MCF 10A (cell line): ENCODE measurements around the gene KATNA1. TPM values are rescaled to one million over a fixed set of nuclear protein-coding genes. Genes with fewer than 3 reads are reported as not detected.

Source experiments
- BruUV-seq: library from RNA; stranded (reverse); fragments of 400-500 nt; replicated peaks from 2 replicates; lab custom pipeline; 2021; lab: Mats Ljungman, UMichigan
- CTCF ChIA-PET: fragments of 300-600 bp; sonication (Branson Sonifier 250); formaldehyde crosslinking; extraction: SDS; loops from one replicate; lab custom pipeline; 2021; ENCODE audit warnings: antibody characterized with exemption, inconsistent platforms; lab: Yijun Ruan, JAX
- POLR2A ChIA-PET: fragments of 300-600, 350-650 bp; sonication (Branson Sonifier 250); formaldehyde crosslinking; extraction: SDS; loops from one replicate; lab custom pipeline; 2020; ENCODE audit warnings: antibody characterized with exemption, inconsistent platforms; lab: Yijun Ruan, JAX
- DNase-seq: peaks from one replicate; pipeline ENCODE4 v3.0.0-alpha.2; 2018; ENCODE audit not compliant: unreplicated experiment
- H3K27ac Mint-ChIP-seq: one replicate; pipeline ENCODE4 v1.8.0; 2022; ENCODE audit warnings: mild to moderate bottlenecking, low read depth, mixed read lengths; ENCODE audit not compliant: unreplicated experiment
- H3K27me3 Mint-ChIP-seq: one replicate; pipeline ENCODE4 v1.8.0; 2022; ENCODE audit warnings: mixed read lengths; ENCODE audit not compliant: insufficient read depth, unreplicated experiment
- H3K36me3 Mint-ChIP-seq: one replicate; pipeline ENCODE4 v1.8.0; 2022; ENCODE audit warnings: mild to moderate bottlenecking, moderate library complexity, mixed read lengths; ENCODE audit not compliant: insufficient read depth, unreplicated experiment
- H3K4me1 Mint-ChIP-seq: one replicate; pipeline ENCODE4 v1.8.0; 2022; ENCODE audit warnings: mixed read lengths; ENCODE audit not compliant: insufficient read depth, unreplicated experiment
- H3K4me3 Mint-ChIP-seq: one replicate; pipeline ENCODE4 v1.8.0; 2022; ENCODE audit warnings: mild to moderate bottlenecking, moderate library complexity, mixed read lengths; ENCODE audit not compliant: unreplicated experiment
- H3K9me3 Mint-ChIP-seq: one replicate; pipeline ENCODE4 v1.8.0; 2022; ENCODE audit warnings: mixed read lengths; ENCODE audit not compliant: unreplicated experiment
- CTCF ChIP-seq: fragments of 200-600 bp; IDR thresholded peaks from one replicate; pipeline ENCODE4 v1.8.0; 2022; ENCODE audit warnings: antibody characterized with exemption, mild to moderate bottlenecking; ENCODE audit not compliant: unreplicated experiment
- intact Hi-C: fragments of 100-400 bp; cut with micrococcal nuclease; formaldehyde crosslinking; loops from 2 replicates; pipeline ENCODE4 v1.14.1; 2022
- total RNA-seq: library from RNA; stranded (reverse); gene quantifications from 2 replicates; pipeline ENCODE4 v1.2.3, GENCODE V29; 2022

Gene KATNA1
- total RNA-seq, 1 experiment from 2014 or later = 25.8 TPM

- H3K4me1 Mint-ChIP-seq = no peaks in the 10 kb centered on the region
- CTCF ChIA-PET = interaction anchor here (0.6 kb wide), 1 partner anchor 947 kb away, joined by 3 read pairs; no protein-coding TSS in a partner anchor
- intact Hi-C loops = no loop called here
- POLR2A ChIA-PET = interaction anchor here (0.6 to 1.2 kb wide), 3 partner anchors 13 to 224 kb away, joined by 3 to 4 read pairs (median 4); no protein-coding TSS in a partner anchor
- H3K27me3 Mint-ChIP-seq = no peaks in the 10 kb centered on the region
- no peak overlapping the region for H3K27ac Mint-ChIP-seq
- no peak overlapping the region for H3K4me3 Mint-ChIP-seq
- BruUV-seq = no TSS peak
- no peak for TF ChIP-seq CTCF
- DNase-seq = no peak
- H3K9me3 Mint-ChIP-seq = no peaks in the 10 kb centered on the region
- H3K36me3 Mint-ChIP-seq = peaks cover 54% of the 10 kb centered on the region
Observed at GRCh38 chr6:149627672-149628071, 20.8 kb downstream of the KATNA1 start.

- Mint-ChIP-seq H3K9me3 (no peaks in the 10 kb centered on the region), H3K27ac (no peak overlapping the region), H3K4me3 (no peak overlapping the region), H3K27me3 (no peaks in the 10 kb centered on the region), H3K36me3 (peaks cover 39% of the 10 kb centered on the region), H3K4me1 (no peaks in the 10 kb centered on the region)
- TF ChIP-seq CTCF = no peak
- intact Hi-C loops = no loop called here
- ChIA-PET POLR2A (no interaction called here), CTCF (no interaction called here)
- no TSS peak for BruUV-seq
- no peak for DNase-seq
Observed at GRCh38 chr6:149615805-149616204, 32.7 kb downstream of the KATNA1 start.

GRCh38 chr6:149614337-149614736, 34.2 kb downstream of the KATNA1 start:
- Mint-ChIP-seq H3K9me3 (no peaks in the 10 kb centered on the region), H3K27ac (peak overlapping the region; percentile 19), H3K27me3 (no peaks in the 10 kb centered on the region), H3K4me1 (no peaks in the 10 kb centered on the region), H3K4me3 (no peak overlapping the region), H3K36me3 (peaks cover 39% of the 10 kb centered on the region)
- BruUV-seq = no TSS peak
- intact Hi-C loops = no loop called here
- DNase-seq = peak; percentile 57
- POLR2A ChIA-PET = interaction anchor here (1.1 to 1.3 kb wide), 4 partner anchors 13 to 49 kb away, joined by 3 to 6 read pairs (median 5); partner anchors contain the start of gene GINM1
- TF ChIP-seq CTCF = no peak
- CTCF ChIA-PET = no interaction called here

- ChIA-PET POLR2A (no interaction called here), CTCF (interaction anchor here (0.7 kb wide), 1 partner anchor 603 kb away, joined by 3 read pairs; no protein-coding TSS in a partner anchor)
- Mint-ChIP-seq H3K4me3 (no peak overlapping the region), H3K27ac (no peak overlapping the region), H3K36me3 (peaks cover 13% of the 10 kb centered on the region), H3K9me3 (no peaks in the 10 kb centered on the region), H3K27me3 (no peaks in the 10 kb centered on the region), H3K4me1 (no peaks in the 10 kb centered on the region)
- DNase-seq = no peak
- TF ChIP-seq CTCF = no peak
- no TSS peak for BruUV-seq
- intact Hi-C loops = no loop called here
Observed at GRCh38 chr6:149608381-149608982, 40.0 kb downstream of the KATNA1 start.
